ENCODE measurements around the gene PTRH2.
"Not testable (repeated sequence)": the region's sequence is repeated elsewhere in the genome, so short reads cannot be mapped to it uniquely, and the experiment has no call there.

Gene PTRH2

DNA sequence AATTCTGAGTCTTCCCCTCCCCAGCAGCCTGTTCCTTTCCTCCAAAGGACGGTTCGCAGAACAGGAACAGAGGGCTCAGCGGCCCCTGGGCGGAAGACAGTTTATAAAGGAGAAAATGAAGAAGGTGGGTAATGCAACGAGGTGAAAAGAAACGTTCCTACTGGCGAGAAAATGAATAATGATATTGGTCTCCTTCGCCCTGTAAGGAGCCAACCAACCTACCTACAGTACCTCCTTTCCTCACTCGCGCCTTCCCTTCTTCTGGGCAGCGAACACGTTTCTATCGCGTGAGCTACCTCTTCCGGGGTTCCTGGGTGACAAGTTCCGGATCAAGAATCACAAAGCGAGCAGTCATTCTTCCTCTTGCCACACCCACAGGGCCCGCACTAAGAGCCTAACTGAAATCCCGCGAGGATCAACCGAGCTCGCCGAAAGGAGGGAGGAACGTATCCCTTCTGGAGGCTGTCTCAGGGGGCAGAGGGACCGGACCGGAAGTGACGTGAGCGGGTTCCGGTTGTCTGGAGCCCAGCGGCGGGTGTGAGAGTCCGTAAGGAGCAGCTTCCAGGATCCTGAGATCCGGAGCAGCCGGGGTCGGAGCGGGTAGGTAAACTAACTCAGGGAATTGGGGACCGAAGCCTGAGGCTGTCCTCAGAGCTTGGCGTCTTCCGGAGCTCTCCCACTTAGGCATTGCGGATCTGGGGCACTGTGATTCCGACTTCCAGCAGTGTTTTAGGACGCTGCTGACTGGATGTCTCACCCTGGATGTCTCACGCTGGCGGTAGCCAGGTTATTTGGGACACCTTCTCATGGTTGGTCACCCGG lies at the start of gene PTRH2, which contains the start of gene VMP1:
PTRH2 (minus strand) TSS at position 282 of the 822 bp plus-strand sequence. CDS start 9,452 bp downstream, outside the sequence.
VMP1 (plus strand) TSS at position 506 of the 822 bp plus-strand sequence. CDS start 23,793 bp downstream, outside the sequence.
- intact Hi-C loops (cut with DNase I) = no loop called here
- DNase-seq = peak; percentile 96 to 99 (median 99)

- no peak for DNase-seq
- intact Hi-C loops (cut with DNase I) = loop anchor here (10.0 kb wide), 1 partner anchor 108 kb away; no protein-coding TSS in a partner anchor
Measured at GRCh38 chr17:59756236-59756818, 49.1 kb upstream of the PTRH2 start.

DNA sequence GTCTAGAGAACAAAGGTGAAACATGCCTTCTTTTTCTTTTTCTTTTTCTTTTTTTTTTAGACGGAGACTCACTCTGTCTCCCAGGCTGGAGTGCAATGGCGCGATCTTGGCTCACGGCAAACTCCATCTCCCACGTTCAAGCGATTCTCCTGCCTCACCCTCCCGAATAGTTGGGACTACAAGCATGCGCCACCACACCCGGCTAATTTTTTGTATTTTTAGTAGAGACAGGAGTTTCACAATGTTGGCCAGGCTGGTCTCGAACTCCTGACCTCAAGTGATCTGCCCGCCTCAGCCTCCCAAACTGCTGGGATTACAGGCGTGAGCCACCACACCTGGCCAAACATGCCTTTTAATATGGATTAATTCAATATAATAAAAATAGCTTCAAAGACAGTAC lies 47.8 kb upstream of the PTRH2 start:
- intact Hi-C loops (cut with DNase I) = loop anchor here (10.0 kb wide), 1 partner anchor 110 kb away; no protein-coding TSS in a partner anchor
- not testable (repeated sequence) for DNase-seq

DNA sequence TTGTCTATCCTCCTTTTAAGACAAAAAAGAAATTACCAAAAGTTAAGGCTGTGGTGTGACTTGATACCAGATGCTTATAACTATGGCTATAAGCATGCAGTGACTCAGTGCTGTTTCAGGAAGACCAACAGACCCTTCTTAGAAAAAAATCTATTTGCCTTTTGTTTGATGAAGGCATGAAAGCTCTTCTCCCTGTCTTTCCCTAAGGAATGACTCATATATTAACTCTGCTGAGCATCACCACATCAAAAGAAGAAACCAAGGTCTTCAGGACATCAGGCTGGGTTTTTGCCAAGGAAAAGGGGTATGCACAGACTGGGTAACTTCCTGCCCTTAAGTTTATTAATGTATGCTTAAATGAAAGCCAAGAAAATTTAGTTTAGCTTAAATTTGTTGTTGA lies 47.3 kb upstream of the PTRH2 start:
- intact Hi-C loops (cut with DNase I) = loop anchor here (10.0 kb wide), 1 partner anchor 110 kb away; no protein-coding TSS in a partner anchor

GRCh38 chr17:59753522-59754467 lies 46.6 kb upstream of the PTRH2 start:
- intact Hi-C loops (cut with DNase I) = loop anchor here (10.0 kb wide), 1 partner anchor 111 kb away; no protein-coding TSS in a partner anchor
- peak in 11 of 42 donors; percentile 10 to 69 (median 34) for DNase-seq

More for the DNA sequence above, 47.3 kb upstream of the PTRH2 start:
- DNase-seq = no peak

DNA sequence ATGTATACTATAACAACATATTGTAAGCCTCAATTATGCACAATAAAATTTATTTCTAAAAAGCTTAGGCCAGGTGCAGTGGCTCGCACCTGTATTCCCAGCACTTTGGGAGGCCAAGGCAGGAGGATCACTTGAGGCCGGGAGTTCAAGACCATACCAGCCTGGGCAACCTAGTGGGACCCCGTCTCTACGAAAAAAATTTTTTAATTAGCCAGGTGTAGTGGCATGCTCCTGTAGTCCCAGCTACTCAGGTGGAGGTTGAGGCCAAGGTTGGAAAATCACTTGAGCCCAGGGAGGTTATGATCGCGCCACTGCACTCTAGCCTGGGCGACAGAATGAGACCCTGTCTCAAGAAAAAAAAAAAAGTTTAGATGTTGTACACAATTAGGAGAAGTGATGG lies 45.7 kb upstream of the PTRH2 start:
- intact Hi-C loops (cut with DNase I) = loop anchor here (10.0 kb wide), 1 partner anchor 112 kb away; no protein-coding TSS in a partner anchor

GRCh38 chr17:59752446-59752845 lies 45.2 kb upstream of the PTRH2 start:
- intact Hi-C loops (cut with DNase I) = loop anchor here (10.0 kb wide), 1 partner anchor 112 kb away; no protein-coding TSS in a partner anchor
- no peak for DNase-seq

More for the DNA sequence above, 45.7 kb upstream of the PTRH2 start:
- no peak for DNase-seq

- intact Hi-C loops (cut with DNase I) = loop anchor here (10.0 kb wide), 1 partner anchor 113 kb away; no protein-coding TSS in a partner anchor
- no peak for DNase-seq
Measured at GRCh38 chr17:59751955-59752413, 44.8 kb upstream of the PTRH2 start.

GRCh38 chr17:59748591-59748990 lies 41.4 kb upstream of the PTRH2 start:
- intact Hi-C loops (cut with DNase I) = no loop called here
- no peak for DNase-seq

DNA sequence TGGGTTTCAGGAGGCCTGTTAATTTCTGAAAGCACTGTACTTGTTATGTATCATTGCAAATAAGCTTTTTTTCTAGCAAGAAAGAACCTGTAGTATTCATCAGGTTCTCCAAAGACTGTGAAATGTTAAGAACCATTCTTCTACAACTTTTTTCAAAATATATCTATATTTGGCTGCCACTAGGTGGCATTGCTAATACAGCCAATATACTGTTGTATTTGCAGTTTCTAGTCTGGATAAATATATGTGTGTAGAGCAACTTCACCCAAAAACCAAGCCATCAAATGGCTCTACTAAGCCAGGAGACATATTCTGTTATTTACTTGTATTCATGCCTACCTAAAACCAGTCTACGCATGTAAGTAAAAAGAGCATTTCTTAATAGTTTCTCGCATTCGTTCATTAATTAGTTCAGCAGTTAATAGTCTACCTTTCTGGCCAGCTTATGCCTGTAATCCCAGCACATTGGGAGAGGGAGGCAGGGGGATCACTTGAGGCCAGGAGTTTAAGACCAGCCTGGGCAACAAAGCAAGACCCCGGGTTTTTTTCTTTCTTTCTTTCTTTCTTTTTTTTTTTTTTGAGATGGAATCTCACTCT lies 39.7 kb upstream of the PTRH2 start:
- DNase-seq = peak in 2 of 42 donors; percentile 8 to 15
- intact Hi-C loops (cut with DNase I) = no loop called here

- no peak for DNase-seq
- intact Hi-C loops (cut with DNase I) = no loop called here
Measured at GRCh38 chr17:59745040-59745439, 37.8 kb upstream of the PTRH2 start.

GRCh38 chr17:59743842-59744241 lies 36.6 kb upstream of the PTRH2 start:
- no peak for DNase-seq
- intact Hi-C loops (cut with DNase I) = no loop called here

DNA sequence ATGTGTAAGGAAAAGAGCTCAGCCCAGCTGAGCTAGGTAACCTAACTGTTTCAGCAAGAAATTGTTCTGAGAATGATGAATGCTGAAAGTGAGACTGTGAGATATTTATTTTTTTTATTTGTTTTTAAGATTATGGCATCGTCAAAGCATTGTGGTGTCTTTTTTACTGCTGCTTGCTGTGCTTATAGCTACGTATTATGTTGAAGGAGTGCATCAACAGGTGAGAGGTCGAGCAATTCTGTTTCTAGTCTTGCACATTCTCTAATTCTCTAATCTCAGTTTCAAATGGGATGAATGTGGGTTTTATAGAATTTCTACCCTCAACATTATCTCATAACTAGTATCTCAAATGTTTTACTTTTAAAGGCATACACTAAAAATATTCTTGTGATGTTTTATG lies 30.1 kb upstream of the PTRH2 start:
- no peak for DNase-seq
- intact Hi-C loops (cut with DNase I) = no loop called here

DNA sequence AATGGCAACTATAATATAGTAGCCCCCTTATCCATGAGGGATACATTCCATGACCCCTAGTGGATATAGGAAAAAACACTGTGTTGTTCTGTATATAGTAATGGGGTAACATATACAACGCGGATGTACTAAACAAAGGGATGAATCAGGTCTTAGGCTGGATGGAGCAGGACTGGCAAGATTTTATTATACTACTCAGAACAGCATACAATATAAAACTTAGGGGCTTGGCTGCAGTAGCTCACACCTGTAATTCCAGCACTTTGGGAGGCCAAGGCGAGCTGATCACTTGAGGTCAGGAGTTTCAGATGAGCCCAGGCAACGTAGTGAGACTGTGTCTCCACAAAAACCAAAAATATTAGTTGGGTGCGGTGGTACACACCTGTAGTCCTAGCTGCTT lies 27.0 kb upstream of the PTRH2 start:
- DNase-seq = no peak
- intact Hi-C loops (cut with DNase I) = no loop called here

DNA sequence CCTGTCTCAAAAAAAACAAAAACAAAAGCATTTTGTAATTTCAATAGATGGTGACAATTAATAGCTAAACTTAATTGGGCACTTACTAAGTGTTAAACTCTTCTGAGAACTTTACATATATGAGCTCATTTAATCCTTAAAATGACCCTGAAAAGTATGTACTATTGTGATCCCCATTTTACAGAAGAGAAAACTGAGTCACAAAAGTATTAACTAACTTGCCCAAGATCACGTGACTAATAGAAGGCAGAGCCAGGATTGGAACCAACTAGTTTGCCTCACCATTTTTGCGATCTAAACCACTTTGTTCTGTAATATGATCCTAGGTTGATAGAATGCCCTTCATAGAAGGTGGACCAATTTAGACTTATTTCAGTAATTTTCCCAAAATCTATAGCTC lies 26.5 kb upstream of the PTRH2 start:
- intact Hi-C loops (cut with DNase I) = no loop called here
- no peak for DNase-seq

DNA sequence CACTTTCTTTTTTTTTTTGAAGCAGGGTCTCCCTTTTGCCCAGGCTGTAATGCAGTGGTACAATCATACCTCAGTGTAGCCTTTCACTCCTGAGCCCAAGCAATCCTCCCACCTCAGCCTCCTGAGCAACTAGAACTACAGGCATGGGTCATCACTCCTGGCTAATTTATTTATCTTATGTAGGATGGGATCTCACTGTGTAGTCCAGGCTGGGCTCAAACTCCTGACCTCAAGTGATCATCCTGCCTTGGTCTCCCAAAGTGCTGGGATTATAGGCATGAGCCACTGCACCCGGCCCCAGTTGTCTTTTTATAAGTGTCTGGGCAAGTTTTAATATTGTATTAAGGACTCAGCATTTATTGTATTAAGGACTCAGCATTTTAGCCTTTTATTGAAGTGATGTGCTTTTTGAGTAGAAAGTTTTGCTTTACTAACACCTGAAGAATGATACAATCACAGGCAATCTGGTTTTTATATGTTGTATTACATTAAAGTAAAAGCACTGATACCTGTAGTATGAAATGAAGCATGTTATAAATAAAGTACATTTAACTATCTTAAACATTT lies 23.1 kb upstream of the PTRH2 start:
- intact Hi-C loops (cut with DNase I) = no loop called here
- no peak for DNase-seq

GRCh38 chr17:59727817-59728533 lies 20.7 kb upstream of the PTRH2 start:
- no peak for DNase-seq
- intact Hi-C loops (cut with DNase I) = no loop called here

Measured in head of caudate nucleus (tissue), 42 donors.